NCI-H1092 (cell line): ENCODE measurements around the gene SEC62.

ENCODE experiments used
- DNase-seq: peaks from one replicate; lab custom pipeline; 2025; lab: John Stamatoyannopoulos, UW

The SEC62 gene

GRCh38 chr3:169966951-169967915 is 626 bp downstream of the SEC62 start:
- DNase-seq: peak; percentile 24

DNA sequence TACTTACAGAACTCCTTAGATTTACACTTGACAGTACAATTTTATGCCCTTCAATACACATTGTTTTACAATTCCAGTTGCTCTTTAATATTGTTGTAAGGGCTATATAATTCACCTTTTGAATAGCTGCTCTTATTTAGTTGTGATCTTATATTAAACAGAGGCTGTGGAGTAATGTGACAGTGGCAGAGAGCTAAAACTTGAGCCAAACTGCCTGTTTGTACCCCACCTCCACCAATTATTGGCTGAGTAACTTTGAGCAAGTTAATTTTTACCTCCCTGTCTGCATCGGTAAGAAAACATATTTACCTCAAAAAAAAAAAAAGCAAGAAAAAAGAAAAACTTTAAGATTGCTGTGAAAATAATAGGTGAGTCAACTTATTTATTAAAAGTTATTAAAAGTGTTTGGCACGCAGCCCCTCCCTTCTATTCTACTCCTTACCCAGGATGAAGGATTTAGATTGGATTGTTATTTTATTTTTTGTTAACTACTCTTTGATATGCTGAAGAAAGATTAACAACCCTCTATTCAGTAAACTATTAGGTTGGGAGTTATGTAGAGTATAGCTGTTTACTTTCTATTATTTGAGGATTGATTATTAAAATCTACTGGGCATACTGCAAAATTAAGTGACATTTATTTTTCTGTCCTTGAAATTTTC is 1.7 kb downstream of the SEC62 start:
- no peak for DNase-seq

GRCh38 chr3:169969174-169970095 is 2.8 kb downstream of the SEC62 start:
- no peak for DNase-seq

GRCh38 chr3:169970847-169971246 is 4.2 kb downstream of the SEC62 start:
- no peak for DNase-seq

- no peak for DNase-seq
Observed at GRCh38 chr3:169971522-169971921, 4.9 kb downstream of the SEC62 start.

GRCh38 chr3:169980055-169980454 is 13.4 kb downstream of the SEC62 start:
- DNase-seq: no peak

DNA sequence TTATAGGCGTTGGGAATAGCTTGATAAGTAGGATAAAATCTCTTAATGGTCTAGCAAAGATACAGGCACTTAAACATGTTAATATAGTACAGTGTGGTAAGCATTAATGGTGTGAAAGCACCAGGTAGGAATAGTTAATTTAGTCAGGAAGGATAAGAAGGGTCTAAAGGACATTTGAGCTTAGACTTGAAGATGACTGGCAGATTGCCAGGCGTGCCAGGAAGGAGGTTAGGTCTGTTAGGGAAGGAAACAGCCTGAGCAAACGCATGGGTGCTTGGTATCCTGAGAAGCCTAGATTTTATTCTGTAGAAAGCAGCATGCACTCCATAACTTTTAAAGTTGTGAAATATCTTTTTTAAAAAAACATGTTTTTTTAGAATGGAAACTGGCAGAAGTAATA is 17.7 kb downstream of the SEC62 start:
- DNase-seq: no peak

DNA sequence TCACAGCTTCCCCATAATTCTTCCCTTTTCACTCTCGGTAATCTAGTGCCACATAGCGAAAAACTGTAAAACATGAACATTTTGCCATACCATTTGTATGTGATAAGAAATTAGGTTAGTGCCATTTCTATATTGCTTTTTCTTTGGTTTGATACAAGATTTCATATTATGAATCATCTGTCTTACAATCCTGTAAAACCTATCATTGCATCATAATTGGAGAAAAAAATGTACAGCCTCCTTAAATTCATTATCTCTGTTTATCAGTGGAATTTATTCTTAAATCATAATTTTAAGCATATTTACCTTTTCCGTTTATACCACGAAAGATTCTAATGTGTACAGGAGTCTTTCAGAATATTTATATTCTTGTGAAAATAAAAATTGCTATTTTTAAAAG is 23.8 kb downstream of the SEC62 start:
- no peak for DNase-seq

DNA sequence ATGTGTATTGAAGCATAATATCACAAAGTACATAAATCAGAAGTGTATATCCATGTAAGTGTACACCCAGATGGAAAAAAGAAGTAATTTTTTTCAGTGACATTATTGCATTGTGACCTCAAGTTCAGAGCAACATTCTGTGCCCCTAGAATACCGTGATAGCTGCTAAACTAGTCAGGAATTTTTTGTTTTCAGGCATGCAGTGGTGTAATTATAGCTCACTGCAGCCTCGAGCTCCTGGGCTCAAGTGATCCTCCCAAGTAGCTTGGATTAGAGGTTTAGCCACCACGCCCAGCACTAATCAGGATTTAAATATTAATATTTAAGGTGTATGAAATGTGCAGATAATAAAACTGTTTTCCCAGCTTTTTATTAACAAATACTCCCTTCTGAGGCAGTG is 25.5 kb downstream of the SEC62 start:
- DNase-seq: no peak

DNA sequence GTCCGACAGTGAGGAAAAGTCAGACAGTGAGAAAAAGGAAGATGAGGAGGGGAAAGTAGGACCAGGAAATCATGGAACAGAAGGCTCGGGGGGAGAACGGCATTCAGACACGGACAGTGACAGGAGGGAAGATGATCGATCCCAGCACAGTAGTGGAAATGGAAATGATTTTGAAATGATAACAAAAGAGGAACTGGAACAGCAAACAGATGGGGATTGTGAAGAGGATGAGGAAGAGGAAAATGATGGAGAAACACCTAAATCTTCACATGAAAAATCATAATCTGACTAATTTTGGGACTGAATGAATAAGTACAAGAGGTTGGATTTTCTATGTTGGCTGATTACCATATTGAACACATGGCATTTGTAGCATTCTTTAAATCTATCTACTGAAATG is 26.2 kb downstream of the SEC62 start:
- no peak for DNase-seq

GRCh38 chr3:169993761-169994160 is 27.2 kb downstream of the SEC62 start:
- DNase-seq: no peak

DNA sequence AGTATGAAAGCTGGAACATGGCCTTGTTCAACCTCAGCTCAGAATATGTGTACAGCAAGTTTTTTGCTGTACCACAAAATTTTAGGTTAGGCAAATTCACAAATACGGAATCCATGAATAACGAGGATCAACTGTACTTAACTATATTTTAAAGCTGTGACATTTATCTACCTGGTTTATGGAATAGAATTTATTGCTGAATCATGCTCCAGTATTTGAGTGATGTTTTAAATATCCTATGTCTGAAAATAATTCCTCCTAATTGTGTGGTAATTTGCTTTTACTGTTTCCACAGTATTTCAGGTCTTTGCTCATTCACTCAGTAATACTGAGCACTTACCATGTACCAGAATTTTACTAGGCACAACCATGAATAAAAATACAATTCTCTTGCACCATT is 29.5 kb downstream of the SEC62 start:
- no peak for DNase-seq

DNA sequence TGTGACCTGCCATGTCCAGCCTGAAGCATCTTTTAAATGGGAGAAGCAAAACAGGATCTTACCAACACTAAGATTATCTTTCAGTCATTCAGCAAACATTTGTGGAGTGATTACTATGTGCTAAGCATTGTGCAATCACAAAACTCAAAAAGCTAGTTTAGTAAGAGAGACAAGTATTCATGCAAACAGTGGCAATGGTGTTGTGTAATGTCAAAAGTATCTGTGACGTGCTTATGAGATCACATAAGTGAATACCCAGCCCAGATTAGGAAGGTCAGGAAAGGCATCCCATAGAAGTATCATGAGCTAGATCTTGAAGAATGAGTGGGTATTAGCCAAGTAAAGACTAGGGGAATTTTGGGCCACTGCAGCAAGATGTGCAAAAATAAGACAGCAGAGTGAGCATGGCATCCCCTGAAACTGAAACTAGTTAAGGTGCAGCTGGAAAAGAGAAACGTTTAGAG is 32.1 kb downstream of the SEC62 start:
- no peak for DNase-seq

DNA sequence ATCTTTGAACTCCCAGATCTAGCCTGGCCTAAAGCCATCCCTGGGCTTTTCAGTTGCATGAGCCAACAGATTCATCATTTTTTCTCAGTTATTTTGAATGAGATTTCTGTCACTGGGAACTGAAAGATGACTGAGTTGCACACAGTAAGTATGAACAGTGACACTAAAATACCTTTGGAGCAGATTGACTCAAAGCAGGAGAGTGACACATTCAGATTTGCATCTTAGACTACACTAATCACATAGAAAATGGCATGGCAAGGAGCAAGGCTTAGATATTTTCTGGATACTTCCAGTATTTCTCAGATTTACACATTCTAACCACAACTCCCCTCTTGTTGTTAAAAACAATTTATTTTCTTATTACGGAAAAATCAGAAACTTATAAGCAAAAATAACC is 32.8 kb downstream of the SEC62 start:
- DNase-seq: no peak

DNA sequence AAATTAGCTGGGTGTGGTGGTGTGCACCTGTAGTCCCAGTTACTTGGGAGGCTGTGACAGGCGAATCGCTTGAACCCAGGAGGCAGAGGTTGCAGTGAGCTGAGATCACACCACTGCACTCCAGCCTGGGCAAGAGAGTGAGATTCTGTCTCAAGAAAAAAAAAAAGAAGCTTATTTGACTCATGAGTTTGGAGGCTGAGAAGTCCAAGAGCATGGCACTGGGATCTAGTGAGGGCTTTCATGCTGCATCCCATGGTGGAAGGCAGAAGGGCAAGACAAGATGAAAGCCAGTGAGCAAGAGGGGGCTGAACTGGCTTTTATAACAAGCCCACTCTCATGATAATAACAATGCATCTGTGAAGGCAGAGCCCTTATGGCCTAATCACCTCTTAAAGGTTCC is 33.4 kb downstream of the SEC62 start:
- no peak for DNase-seq

DNA sequence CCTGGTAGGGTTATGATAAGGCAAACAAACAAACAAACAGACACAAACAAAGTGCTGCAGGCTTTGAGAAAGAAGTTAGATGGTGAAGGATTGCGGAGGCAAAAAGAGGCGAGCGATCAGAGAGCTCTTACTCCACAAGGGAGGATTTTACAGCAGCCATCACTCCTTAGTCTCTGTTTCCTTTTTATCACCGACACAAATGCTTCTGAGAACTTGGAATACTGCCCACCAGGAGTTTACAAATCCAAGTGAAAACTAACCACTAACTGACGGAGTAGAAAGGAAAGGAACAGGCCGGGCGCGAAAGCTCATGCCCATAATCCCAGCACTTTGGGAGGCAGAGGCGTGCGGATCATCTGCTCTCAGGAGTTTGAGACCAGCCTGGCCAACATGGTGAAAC is 35.6 kb downstream of the SEC62 start:
- no peak for DNase-seq

DNA sequence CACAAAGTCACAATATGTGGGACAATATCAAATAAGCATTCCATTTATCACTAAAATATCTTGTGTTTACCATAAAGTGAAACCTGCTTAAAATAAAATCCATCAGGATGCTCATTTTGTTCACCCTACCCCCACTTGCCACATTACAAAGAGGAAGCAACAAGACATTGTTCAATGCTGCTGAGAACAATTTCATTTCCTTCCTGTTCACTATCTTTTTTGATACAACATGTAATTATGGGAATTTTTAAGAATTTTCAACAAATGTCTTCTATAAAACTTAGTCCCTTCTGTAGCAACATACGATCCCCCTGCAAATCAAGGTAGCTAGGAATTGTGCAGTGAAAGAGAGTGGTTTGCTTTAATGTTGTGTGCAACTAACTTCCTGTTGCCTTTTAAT is 36.3 kb downstream of the SEC62 start:
- no peak for DNase-seq

DNA sequence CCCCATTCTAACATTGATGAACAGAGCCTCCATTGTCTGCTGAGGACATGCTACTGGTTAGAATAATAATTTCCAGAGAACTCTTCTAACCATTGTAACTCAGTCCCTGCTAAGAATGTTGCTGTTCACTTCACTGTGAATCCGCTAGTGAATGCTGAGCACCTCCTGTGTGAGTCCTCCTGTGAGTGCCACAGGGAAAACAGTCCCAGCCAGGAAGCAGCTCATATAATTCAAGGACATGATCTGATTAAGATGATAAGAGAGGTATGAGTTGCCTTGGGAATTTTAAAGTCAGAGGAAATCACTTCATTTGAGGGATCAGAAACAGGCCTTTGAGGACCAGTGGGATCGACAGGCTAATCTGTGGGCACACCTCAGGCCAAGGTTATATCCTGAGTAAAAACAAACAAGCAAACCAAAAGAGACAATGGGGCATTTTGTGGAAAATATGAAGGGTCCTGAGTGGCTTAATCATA is 37.3 kb downstream of the SEC62 start:
- DNase-seq: no peak

GRCh38 chr3:170007031-170007663 is 40.5 kb downstream of the SEC62 start:
- DNase-seq: no peak

GRCh38 chr3:170010498-170010897 is 43.9 kb downstream of the SEC62 start:
- DNase-seq: no peak

- no peak for DNase-seq
Observed at GRCh38 chr3:170012683-170013400, 46.2 kb downstream of the SEC62 start.
